ENCODE data around the gene TMEM9. TPM values are rescaled to one million over a fixed set of nuclear protein-coding genes. Genes with fewer than 3 reads are reported as not detected.

TMEM9 gene
- total and polyA plus RNA-seq, 10 of the 15 experiments (the other 5 are each of a cell fraction or from before 2014, with no cell fraction given): 7.2 to 46.1 (median 17.3) TPM

- no TSS peak for BruUV-seq (replicated peaks)
- Histone ChIP-seq H3K4me2 (ENCODE audit: control insufficient read depth, insufficient read depth) (no peak overlapping the region), H4K20me1 (ENCODE audit: control insufficient read depth, insufficient read depth) (no peaks in the 10 kb centered on the region), H3K27ac (ENCODE audit: control insufficient read depth, insufficient read depth) (no peak overlapping the region), H3K9me3 (replicated peaks; ENCODE audit: control insufficient read depth, insufficient read depth, low read length) (no peaks in the 10 kb centered on the region), H3K9ac (ENCODE audit: control insufficient read depth, insufficient read depth, low read length) (no peak overlapping the region), H3K79me2 (ENCODE audit: control insufficient read depth, insufficient read depth, low read length) (no peaks in the 10 kb centered on the region), H3K36me3 (ENCODE audit: control insufficient read depth in 2 of 2, insufficient read depth in 2 of 2, low read length in 1 of 2) (no peaks in the 10 kb centered on the region), H3K4me3 (no peak overlapping the region), H2AFZ (ENCODE audit: control insufficient read depth, low read depth, low read length) (no peak overlapping the region), H3K27me3 (replicated peaks in 1 of 2; ENCODE audit: control insufficient read depth in 2 of 2, insufficient read depth in 2 of 2, low read length in 1 of 2) (peaks cover 4 to 8% of the 10 kb centered on the region in 2 experiments; a peak in 3 of 4 replicates), H3K4me1 (ENCODE audit: control insufficient read depth, insufficient read depth, low read length) (no peaks in the 10 kb centered on the region)
- FAIRE-seq (no peak), ATAC-seq (no peak), DNase-seq (ENCODE audit: low read depth, low spot score) (no peak)
- 76% methylated on average over 25 of the region's 25 CpGs for WGBS (ENCODE audit: insufficient coverage, insufficient replicate concordance, low lambda C conversion rate, missing lambda C conversion rate)
- in situ Hi-C loops (cut with MboI): loop anchor here (5.0 kb wide), 1 partner anchor 138 kb away; no protein-coding TSS in a partner anchor
- POLR2A ChIA-PET: no interaction called here
- TF ChIP-seq RFX5 (IDR thresholded peaks at IDR 0.05; ENCODE audit: low read depth, low read length) (no peak), NR2C1 (IDR thresholded peaks at IDR 0.05) (no peak), ZBTB4 (CRISPR knock-in tag; IDR thresholded peaks at IDR 0.05) (no peak), SREBF1 (IDR thresholded peaks at IDR 0.05; ENCODE audit: low read length) (no peak), KDM1A (IDR thresholded peaks at IDR 0.05; ENCODE audit: borderline replicate concordance) (no peak), TARDBP (IDR thresholded peaks at IDR 0.05; ENCODE audit: borderline replicate concordance) (no peak)
- intact Hi-C loops (cut with micrococcal nuclease; ENCODE audit: unreplicated experiment): loop anchor here (2.0 to 10.0 kb wide), 2 partner anchors 137 to 561 kb away; no protein-coding TSS in a partner anchor
- SMC1A ChIA-PET (ENCODE audit: uncharacterized antibody, unreplicated experiment): interaction anchor here (1.2 to 2.1 kb wide), 2 partner anchors 54 to 143 kb away, joined by 3 to 13 read pairs; no protein-coding TSS in a partner anchor
- CTCF ChIA-PET: interaction anchor here (1.0 to 5.4 kb wide), 4 partner anchors 8 to 143 kb away, joined by 3 to 47 read pairs (median 4); no protein-coding TSS in a partner anchor
- RAD21 ChIA-PET (ENCODE audit: unreplicated experiment): interaction anchor here (1.2 to 3.0 kb wide), 3 partner anchors 20 to 144 kb away, joined by 3 to 21 read pairs (median 6); no protein-coding TSS in a partner anchor
Observed at GRCh38 chr1:201115390-201115937, 38.8 kb downstream of the TMEM9 start.

Measured in GM12878 (cell line).